ELF-1 (cell line): Measurements from ENCODE around the gene RNF31.
A peak's percentile ranks its signal among the peaks of the same experiment; 100 is the strongest.

Source experiments
- DNase-seq: peaks from one replicate; pipeline ENCODE4 v3.0.0-alpha.2; 2016; ENCODE audit warnings: low read depth, low spot score

The RNF31 gene

GRCh38 chr14:24116128-24116814 lies 31.0 kb upstream of the RNF31 start:
- no peak for DNase-seq

DNA sequence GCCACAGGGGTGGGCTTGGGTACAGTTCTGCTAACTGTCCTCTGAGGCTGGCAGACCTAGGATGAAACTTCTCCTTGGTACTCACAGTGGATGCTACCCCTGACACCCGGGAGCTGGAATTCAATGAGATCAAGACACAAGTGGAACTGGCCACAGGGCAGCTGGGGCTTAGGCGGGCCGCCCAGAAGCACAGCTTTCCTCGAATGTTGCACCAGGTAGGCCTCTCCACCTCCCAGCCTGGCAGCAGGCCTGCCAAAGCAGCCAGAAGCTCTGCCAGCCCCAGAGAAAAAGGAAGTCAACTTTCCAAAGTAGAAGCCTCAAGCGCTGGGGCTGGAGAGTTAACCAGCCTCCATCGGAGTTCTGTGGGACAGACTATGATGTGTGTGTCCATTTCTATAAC lies 30.1 kb upstream of the RNF31 start:
- DNase-seq, result no peak

DNA sequence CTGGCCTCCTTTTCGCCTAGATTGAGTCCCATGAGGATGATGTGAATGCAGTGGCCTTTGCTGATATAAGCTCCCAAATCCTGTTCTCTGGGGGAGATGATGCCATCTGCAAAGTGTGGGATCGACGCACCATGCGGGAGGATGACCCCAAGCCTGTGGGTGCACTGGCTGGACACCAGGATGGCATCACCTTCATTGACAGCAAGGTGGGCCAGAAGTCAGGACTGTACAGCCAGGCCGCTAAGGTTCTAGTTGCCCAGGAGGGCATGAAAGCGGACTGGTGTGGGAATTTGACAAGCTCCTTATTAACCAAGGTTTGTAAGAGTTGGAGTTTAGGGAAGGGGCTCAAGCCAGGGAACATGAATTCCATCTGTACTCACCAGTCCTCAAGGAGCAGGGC lies 27.6 kb upstream of the RNF31 start:
- DNase-seq, result no peak

DNA sequence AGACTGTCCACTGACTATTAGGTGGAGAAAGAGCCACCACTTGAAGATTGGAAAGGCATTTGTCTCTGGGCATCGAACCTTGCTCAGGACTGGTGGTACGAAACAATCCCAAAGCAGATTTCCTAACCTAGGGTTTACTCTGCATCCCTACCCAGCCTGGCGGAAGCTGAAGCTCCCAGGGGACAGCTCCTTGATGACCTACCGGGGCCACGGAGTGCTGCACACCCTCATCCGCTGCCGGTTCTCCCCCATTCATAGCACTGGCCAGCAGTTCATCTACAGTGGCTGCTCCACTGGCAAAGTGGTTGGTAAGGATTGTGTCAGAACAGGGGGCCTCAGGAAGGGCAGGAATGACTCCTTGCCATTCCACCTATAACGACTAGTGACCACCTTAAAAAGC lies 26.1 kb upstream of the RNF31 start:
- DNase-seq, result no peak

DNA sequence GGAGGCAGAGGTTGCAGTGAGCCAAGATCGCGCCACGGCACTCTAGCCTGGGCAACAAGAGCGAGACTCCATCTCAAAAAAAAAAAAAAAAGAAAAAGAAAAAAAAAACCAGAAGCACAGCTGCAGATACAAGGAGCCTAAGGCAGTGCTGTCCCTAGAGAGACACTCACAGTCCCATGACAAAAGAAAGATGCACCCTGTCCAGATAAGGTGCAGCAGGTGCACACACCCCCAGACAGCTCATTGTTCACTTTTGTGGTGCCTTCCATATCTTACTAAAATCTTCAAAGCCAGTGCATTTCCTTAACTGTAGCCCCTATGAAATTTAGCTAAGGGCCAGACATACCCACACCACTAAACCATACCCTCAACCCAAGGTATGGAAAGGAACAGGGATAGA lies 24.9 kb upstream of the RNF31 start:
- DNase-seq, result no peak

DNA sequence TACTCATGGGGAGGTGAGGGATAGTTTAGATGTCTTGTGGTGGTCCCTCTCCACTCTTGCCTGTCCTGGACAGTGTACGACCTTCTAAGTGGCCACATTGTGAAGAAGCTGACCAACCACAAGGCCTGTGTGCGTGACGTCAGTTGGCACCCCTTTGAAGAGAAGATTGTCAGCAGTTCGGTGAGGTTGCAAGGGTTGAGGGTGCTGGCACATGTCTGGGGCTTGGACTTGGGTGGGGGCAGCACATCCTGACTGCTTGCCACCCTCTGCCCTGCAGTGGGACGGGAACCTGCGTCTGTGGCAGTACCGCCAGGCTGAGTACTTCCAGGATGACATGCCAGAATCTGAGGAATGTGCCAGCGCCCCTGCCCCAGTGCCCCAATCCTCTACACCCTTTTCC lies 24.4 kb upstream of the RNF31 start:
- DNase-seq, result no peak

DNA sequence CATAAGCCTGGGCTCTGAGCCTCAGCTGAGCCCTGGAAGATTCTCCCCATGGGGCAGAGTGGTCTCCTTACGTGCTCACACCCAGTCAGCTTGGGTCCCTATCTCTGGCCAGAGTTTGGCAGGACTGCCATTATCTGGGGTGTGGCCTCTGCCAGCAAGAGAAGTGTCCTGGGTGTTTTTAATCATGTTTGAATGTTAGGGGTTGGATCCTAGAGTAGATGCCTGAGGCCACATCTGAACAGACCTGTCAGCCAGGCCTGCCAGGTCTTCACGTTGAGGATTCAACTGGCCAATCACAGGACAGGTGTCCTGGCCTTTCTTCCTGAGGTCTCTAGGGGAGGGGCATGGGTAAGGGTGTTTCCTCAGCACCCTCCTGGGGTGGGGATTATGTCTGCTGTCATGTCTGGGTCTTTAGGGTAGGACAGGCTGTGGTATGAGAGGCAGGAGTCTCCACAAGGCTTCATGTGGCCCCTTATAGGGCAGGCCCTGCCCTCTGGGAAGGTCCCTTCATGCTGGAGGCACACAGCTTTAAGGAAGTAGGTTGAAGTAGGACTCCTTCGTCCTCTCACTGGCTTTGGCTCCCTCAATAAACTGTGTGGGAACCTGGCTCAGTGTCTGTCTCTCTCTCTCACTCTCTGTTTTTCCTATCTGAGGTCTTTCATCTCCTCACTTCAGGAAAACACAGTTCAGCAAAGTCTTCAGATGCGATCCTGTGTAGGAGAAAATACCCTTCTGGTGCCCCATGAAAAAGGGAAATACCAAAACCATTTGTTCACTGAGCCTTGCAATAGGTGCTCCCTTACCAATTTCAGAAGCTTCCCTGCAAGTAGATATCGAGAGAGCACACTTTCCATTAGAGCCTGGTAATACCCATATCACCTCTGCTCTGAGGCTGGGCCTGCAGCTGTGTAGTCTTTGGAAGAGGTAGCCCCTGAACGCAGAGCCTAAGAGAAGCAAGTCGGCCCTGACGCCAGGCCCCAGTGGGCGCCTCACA lies 23.6 kb upstream of the RNF31 start:
- peak; percentile 40 for DNase-seq

DNA sequence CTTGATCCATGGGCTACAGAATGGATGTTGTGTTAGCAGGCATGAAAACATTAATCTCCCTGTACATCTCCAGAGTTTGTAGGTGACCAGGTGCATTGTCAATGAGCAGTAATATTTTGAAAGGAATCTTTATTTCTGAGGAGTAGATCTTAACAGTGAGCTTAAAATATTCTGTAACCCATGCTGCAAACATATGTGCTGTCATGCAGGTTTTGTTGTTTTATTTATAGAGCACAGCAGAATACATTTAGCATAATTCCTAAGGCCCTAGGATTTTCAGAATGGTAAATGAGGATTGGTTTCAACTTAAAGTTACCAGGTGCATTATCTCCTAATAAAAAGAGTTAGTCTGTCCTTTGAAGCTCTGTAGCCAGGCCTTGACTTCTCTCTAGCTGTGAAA lies 20.4 kb upstream of the RNF31 start:
- DNase-seq, result no peak

- no peak for DNase-seq
These were observed 19.6 kb upstream of the RNF31 start for GRCh38 chr14:24127673-24128072.

DNA sequence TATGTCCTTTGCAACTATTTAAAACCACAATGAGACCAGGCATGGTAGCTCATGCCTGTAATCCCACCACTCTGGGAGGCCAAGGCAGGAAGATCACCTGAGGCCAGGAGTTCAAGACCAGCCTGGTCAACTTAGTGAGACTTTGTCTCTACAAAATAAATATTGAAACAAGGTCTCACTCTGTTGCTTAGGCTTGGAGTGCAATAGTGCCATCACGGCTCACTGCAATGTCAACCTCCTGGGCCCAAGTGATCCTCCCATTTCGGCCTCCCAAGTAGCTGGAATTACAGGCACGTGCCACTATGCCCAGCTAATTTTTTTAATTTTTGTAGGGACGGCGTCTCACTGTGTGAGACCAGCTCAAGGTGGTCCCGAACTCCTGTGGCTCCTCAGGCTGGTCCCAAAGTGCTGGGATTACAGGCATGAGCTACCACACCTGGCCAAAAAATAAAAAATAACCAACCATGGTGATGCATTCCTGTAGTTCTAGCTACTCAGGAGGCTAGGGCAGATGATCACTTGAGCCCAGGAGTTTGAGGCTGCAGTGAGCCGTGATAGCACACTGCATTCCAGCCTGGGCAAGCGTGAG lies 17.8 kb upstream of the RNF31 start:
- no peak for DNase-seq

- DNase-seq, result no peak
These were observed 16.9 kb upstream of the RNF31 start, which contains the start of gene FITM1 for GRCh38 chr14:24130380-24130716. Gene FITM1 (plus strand): TSS chr14:24130659. CDS start chr14:24131564, 905 bp downstream.

DNA sequence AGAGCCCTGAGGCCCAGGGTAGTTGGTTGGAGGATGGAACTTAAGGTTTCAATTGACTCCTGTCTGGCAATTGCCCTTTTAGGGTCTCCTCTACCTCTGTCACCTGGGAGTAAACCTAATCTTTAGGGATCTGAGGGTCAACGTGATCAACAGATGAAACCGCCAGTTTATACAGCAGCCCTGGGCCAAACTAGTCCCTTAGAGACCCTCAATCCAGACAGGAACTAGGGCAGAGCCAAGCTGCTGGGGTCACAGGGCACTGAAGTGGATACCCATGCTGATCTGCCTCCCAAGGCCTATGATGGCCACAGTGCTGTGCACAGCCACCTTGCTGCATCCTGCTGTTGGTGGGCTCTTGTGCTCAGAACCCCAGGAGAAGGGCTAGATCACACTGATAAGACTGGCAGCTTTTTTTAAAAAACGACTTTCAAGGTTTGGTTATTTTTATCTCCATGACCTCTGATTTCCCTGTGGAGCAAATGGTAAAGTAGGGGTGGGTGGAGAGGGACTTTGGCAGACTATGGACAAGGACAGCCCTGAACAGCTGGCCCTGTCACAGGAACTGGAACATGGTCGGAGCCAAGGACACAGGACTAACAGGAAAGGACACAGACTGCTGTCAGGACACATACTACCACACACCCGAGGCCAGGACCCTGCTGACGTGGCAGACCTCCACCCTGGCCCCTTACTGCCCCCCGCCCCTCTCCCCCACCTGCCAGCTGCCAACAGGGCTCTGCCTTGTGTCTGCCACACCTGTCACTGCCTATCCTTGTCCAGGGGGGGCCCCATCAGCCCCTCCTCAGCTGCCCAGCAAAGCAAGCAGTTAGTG lies 16.4 kb upstream of the RNF31 start:
- no peak for DNase-seq

GRCh38 chr14:24131549-24131966 lies 15.7 kb upstream of the RNF31 start:
- DNase-seq, result no peak

DNA sequence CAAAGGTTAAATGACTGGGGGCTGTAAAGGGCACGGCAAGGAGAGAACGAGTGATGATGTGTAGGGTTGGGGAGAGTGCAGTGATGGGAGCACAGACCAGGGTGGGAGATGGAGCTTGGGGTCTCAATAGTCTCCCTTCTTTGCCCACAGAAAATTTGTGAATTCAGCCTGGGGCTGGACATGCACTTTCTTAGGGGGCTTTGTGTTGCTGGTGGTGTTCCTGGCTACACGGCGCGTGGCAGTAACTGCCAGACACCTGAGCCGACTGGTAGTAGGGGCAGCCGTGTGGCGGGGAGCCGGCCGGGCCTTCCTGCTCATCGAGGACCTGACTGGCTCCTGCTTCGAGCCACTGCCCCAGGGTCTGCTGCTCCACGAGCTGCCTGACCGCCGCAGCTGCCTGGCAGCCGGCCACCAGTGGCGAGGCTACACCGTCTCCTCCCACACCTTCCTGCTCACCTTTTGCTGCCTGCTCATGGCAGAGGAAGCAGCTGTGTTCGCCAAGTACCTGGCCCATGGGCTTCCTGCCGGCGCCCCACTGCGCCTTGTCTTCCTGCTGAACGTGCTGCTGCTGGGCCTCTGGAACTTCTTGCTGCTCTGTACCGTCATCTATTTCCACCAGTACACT lies 15.1 kb upstream of the RNF31 start:
- no peak for DNase-seq

- no peak for DNase-seq
These were observed 14.3 kb upstream of the RNF31 start for GRCh38 chr14:24132976-24133375.

DNA sequence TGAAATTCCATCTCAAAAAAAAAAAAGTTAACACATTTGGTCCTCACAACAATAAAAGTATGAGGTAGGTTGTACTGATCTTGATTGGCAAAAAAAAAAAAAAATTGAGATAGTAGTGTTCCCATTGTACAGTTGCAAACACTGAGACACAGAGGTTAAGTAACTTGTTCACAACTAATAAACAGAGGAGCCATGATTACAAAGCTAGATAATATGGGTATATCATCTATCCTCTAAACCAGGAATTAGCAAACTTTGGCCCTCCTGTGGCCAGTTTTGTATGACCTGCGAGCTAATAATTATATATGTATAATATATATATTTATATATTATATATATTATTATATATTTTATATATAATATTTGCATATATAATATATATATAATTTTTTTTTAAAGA lies 13.6 kb upstream of the RNF31 start:
- DNase-seq, result no peak

DNA sequence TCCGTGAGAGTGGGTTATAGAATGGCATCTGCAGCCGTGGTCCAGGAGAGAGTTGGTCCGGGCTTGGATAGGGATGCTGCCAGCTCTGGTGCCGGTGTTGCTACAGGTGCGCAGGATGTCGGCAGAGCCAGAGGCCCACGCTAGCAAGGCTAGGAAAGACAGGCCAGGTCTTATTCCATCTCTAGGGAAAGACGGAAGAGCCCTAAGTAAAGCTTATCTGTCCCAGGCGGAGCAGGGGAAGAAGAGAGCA lies 11.8 kb upstream of the RNF31 start:
- DNase-seq, result no peak

- peak; percentile 84 for DNase-seq
These were observed 11.2 kb upstream of the RNF31 start, which contains the start of gene PSME1 for GRCh38 chr14:24135834-24136683. Gene PSME1 (plus strand): TSS chr14:24136194. CDS start chr14:24136263, 69 bp downstream.

- DNase-seq, result no peak
These were observed 10.4 kb upstream of the RNF31 start for GRCh38 chr14:24136684-24137528.
